ENCODE results near the gene ACVR2A.

DNA sequence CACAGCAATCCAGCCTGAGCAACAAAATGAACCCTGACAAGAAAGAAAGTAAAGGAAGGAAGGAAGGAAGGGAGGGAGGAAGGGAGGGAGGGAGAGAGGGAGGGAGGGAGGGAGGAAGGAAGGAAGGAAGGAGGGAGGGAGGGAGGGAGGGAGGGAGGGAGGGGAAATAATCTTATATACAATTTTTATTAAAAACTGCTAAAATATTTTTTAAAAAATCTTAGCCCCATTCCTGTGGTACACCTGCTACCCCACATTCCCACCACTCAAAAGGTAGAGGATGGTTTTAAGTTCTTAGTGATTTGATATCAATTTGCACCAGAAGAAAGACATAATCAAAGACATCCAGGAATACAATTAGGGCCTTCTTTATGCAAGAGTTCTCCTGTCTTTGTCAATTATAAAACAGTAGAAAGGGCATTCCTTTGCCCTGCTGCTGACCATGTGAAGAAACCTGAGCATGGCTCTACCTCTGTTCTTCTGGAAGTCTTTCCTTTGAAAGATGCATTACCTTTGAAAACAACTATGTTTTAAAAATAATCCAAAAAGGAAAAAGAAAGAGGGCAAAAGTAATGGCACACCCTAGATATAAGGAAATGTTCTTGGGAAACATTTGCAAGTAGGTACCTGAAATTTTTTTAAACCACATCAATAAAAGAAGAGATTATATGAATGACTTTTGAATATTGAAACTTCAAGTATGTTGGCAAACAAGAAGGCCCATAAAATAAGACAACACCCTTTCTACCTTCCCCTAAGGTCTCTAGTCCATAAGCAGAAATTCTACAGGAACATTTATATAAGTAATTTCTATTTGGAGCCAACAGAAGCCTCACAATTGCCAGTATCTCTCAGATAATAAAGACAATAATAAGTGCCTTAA, 33.7 kb upstream of the ACVR2A start:
- TF ChIP-seq, protein P1, sequence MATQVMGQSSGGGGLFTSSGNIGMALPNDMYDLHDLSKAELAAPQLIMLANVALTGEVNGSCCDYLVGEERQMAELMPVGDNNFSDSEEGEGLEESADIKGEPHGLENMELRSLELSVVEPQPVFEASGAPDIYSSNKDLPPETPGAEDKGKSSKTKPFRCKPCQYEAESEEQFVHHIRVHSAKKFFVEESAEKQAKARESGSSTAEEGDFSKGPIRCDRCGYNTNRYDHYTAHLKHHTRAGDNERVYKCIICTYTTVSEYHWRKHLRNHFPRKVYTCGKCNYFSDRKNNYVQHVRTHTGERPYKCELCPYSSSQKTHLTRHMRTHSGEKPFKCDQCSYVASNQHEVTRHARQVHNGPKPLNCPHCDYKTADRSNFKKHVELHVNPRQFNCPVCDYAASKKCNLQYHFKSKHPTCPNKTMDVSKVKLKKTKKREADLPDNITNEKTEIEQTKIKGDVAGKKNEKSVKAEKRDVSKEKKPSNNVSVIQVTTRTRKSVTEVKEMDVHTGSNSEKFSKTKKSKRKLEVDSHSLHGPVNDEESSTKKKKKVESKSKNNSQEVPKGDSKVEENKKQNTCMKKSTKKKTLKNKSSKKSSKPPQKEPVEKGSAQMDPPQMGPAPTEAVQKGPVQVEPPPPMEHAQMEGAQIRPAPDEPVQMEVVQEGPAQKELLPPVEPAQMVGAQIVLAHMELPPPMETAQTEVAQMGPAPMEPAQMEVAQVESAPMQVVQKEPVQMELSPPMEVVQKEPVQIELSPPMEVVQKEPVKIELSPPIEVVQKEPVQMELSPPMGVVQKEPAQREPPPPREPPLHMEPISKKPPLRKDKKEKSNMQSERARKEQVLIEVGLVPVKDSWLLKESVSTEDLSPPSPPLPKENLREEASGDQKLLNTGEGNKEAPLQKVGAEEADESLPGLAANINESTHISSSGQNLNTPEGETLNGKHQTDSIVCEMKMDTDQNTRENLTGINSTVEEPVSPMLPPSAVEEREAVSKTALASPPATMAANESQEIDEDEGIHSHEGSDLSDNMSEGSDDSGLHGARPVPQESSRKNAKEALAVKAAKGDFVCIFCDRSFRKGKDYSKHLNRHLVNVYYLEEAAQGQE (IDR thresholded peaks at IDR 0.05; ENCODE audit: insufficient read depth in 1 of 2, low read depth in 2 of 2, low read length in 2 of 2), result no peak
- TF ChIP-seq TAF1 (IDR thresholded peaks at IDR 0.05; ENCODE audit: borderline replicate concordance, insufficient read depth, low read length), result no peak
- no peak for TF ChIP-seq POLR2AphosphoS5 (IDR thresholded peaks at IDR 0.05; ENCODE audit: low read depth, low read length)
- no peak for TF ChIP-seq SIN3A (IDR thresholded peaks at IDR 0.05; ENCODE audit: borderline replicate concordance, insufficient read depth, low read length)
- no peak for TF ChIP-seq FOXP2 (optimal IDR thresholded peaks at IDR 0.05; ENCODE audit: borderline replicate concordance, extremely low read depth, extremely low read length, insufficient read depth)

Measured in PFSK-1 (cell line).